GM21737 (cell line): ENCODE measurements around the gene POFUT2.

Experiments
- ATAC-seq: cut with Tn5 transposase; IDR thresholded peaks from one replicate; pipeline ENCODE4 v1.9.1; 2021; ENCODE audit warnings: mild to moderate bottlenecking, moderate library complexity; ENCODE audit not compliant: unreplicated experiment

The POFUT2 gene

DNA sequence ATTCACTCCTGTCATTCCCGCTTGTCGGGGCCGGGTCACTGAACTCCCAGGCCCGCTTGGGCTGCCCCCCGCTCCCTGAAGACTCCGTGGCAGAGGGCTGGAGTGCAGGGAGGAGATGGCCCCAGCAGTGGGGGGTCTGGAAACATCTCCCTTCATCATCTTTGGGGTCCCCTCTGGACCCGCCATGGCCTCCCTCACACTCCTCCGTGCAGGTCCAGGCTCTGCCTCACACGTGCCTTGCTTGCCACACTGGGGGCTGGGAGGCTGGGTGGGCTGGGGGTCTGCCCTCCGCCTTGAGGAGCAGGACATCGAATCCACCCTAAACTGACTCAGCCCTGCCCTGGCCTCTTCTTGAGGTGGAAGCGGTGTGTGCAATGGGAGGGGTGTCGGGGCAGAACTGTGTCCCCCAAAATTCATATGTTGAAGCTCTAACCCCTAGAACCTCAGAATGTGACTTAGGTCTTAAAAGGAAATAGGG is 35.2 kb downstream of the POFUT2 start:
- no peak for ATAC-seq

DNA sequence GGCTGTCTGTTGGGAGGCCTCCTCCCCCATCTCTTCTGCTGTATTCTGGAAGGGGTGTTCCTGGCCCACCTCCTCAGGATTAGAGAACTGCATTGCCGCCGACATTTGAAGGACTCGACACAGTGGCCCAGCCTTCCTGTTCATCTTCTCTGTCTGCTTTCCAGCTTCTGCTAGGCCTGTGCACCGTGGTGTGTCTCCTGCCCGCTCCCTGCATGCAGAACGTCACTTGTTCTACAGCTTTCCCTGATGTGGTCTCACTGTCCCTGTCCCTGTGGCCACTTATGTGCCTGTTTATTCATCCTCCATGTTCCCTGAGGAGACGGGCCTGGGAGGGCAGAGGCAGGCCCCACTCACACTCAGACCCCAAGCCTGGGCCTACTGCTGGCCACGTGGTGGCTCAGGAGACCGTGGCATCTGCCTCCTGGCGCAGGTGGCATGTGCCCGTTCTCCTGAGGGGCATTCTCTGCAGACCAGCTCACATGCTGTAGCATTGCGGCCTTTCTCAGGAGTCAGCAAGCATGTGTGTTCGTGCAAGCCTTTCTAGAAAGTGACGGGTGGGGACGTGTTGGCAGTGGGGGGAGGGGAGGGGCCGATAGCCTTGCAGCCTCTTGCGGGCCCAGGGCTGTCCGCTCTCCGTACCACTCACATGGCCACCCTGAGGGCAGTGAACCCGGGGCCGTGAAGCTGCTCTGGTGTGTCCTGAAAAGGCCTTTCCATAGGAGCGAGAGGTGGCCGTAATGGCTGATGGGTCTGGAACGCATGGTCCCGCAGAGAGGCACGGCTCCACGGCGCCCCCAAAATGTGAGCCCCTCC is 35.9 kb downstream of the POFUT2 start:
- ATAC-seq: no peak

DNA sequence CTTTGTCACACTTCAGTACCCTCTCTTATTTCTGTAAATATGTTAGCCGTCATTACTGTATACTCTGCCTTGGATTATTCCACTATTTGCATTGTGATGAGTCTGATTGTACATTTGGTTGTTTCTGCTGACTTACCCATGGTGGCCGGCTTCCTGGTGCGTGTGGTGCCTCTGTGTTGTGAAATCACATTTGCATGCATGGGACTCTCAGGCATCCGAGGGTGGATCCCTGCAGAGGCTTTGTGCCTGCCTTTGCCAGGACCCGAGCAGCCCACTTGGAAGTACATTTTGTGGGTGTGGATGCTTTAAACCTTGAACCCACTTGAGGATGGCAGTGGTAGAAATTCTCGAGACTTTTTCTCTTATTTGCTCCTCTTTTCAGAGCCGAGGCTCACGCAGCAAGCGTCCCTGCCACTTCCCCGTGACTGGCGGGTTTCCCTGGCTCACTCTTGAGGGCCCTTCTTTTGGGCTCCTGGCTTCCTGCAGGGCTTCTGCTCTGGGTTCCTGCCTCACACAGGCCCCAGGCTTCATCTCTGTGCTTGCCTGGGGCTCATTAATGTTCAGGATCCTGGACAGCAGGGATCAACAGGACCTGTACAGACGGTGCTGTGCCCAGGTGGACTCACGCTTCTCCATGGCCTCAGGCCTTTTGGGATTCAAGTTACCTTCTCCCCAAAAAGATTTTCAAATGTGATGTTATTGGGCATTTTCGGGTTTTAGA is 36.6 kb downstream of the POFUT2 start:
- no peak for ATAC-seq

DNA sequence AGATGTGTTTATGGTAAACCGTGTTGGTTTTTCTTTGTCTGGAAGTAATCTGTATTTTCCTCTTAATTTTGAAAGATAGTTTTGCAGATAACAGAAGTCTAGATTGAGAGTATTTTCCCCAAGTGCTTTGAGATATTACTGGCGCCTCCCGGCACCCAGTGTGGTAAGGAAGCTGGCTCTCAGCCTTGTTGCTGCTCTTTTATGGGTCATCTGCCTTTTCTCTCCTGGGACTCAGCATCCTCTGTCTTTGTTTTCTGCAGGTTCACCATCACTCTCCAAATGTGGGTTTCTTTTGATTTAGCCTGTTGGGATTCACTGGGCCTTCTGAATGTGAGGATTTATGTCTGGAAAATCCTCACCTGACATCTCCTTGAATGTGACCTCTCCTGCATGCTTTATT is 37.4 kb downstream of the POFUT2 start:
- ATAC-seq: no peak

DNA sequence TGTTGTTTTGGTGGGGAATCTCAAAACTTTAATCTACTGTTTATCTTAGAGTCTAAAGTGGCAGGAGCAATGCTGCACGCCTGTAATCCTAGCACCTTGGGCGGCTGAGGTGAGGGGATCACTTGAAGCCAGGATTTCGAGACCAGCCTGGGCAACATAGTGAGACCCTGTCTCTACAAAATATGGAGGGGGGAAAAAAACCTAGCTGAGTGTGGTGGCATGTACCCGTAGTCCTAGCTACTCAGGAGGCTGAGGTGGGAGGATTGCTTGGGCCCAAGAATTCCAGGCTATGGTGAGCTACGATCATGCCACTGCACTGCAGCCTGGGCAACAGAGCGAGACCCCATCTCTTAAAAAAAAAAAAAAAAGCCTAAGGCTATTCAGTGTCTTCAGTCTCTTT is 38.1 kb downstream of the POFUT2 start:
- ATAC-seq: no peak

DNA sequence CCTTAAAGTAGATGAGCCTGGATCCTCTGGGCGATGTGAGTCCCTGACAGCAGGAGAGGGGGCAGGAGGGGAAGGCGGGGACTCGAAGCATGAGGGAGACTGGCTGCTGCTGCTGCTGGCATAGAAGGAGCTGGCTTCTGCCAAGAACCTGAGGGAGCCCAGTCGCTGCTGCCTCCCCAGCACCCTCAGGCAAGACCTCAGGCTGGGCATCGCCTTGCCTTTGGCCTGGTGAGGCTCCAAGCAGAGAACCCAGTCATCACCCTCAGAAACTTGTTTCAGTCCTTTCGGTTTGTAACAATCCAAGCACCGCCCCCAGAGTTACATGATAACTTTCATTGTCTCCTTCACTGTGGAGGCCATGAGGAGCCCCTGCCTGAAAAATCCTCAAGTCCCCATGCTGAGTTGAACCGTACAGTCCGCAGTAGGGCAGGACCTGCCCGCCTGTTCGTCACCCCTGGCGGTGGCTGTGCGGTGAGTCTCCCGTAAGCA is 38.8 kb downstream of the POFUT2 start:
- ATAC-seq: no peak

DNA sequence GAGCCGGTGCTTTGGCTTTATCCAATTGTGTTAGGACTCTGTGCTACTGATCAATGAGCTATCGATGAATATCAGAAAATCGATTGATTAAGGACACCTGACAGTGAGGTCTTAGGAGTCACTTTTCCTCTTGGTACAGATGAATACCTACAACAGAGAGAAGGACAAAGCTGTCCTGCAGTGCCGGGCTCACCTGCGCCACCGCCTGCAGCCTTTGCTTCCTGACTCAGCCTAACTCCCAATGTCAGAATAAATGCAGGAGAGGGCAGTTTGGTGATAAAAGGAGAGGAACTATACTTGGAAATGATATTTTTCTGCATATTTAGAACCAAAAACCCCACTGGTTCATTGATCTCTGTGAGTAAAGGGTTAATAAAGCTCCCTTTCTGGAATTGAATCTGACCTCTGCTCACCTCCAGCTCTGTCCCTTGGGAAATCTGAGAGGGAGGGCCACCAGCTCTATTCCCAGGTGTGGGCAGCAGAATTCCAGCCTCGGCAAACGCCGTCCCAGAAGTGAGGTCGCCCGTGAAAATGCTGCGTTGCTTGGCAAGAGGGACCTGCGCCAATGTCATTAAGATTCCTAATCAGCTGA is 39.3 kb downstream of the POFUT2 start:
- no peak for ATAC-seq

DNA sequence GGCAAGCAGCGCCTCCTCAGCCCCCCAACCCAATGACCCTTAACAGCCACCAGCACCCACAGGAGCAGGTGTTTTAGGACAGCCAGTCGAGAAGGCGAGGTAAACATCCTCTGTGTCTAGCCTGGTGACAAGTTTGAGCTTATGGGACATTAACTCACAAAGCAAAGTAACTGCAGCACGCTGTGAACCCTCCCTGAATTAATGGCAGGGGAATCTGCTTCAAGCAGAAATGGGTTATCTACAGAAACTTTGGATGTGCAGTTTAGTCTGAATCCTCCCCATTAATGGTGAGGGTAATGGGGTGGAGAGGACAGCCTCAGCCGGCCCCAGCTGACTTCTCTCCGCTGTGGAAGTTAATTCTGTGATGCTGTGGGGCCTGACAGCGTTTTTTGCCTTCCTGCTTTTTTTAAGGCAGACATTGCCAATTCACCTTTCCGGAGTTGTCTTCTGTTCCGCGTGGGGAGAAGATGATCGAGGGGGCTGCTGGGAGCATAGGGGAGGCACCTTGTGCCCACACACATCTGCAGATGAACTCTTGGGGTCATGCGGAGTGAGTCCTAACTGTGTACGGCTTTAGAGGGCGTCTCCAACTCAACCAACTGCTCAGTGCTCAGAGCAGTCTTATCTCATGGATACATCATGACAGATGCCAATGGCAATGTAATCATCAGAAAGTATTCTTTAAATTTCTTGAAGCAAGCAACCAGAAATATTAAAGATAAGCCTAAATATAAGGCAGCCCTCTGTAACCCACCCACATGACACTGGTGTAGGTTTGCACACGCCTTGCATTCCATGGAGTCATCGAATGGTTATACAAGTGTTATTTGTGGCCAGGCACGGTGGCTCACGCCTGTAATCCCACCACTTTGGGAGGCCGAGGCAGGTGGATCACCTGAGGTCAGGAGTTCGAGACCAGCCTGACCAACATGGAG is 41.0 kb downstream of the POFUT2 start:
- ATAC-seq: no peak

DNA sequence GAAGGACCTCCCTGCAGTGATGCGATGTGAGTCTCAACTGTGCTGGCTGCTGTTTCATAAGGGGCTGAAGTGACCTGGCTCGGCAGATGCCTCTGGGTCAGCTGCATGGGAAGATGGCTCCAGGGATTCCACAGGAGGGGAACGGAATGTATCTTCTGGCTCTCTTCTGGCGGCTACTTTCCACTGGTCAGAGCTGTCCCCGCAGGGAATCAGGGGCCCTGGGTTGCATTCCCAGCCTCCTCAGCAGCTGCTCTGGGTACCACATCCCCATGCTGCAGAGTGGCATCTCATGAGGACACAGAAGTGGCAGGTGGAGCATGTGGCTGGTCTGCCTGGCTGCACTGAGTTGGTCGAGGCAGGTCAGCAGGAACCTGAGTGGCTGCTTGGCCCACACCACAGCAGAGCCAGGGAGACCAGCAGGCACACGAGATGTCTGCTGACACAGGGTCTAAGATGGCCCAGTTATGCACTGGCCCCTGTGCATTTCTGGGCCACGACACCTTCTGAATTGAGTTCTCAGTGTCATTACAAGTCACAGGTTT is 42.8 kb downstream of the POFUT2 start:
- ATAC-seq: no peak

DNA sequence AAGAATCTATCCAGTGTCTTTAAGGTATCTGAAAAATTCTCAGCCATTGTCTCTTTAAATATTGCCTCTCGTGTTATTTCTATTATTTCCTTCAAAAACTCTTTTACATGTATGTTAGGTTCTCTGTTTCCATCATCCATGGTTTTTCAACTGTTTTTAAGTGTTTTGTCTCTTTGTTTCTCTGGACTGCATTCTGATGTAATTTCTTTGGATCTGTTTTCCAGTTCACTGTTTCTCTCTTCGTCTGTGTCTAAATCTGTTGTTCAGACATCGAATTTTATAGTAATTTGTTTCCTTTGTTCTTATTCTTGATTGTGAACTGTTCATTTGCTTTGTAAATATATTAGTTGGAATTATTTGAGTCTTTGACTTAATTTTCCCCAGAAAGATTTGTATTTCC is 44.1 kb downstream of the POFUT2 start:
- no peak for ATAC-seq

DNA sequence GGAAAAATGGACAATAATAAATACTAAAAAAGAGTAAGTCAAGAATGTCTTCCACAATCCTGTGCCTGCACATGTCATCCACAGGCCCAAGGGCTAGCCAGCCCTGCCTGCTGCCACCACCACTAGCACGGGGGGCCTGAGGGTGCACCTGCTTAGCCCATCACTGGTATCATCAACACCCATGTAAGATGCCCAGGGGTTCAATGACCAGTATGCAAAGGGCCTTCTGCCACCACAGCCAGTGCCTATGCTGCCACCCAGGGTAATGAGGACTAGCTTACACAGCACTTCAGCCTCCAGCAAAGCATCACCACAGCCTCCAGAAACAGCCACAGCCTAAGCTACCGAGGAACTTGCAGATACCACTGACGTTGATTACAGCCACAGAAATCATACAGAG is 46.3 kb downstream of the POFUT2 start:
- no peak for ATAC-seq

DNA sequence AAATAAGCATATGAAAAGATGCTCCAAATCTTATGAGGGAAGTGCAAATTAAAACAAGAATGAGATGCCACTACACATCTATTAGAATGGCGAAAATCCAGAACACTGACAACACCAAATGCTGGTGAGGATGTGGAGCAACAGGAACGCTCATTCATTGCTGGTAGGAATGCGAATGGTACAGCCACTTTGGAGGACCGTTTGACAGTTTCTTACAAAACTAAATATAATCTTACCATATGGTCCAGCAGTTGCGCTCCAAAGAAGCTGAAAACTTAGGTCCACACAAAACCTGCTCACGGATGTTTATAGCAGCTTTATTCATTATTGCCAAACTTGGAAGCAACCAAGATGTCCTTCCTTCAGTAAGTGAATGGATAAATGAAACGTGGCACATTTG is 50.3 kb downstream of the POFUT2 start:
- no peak for ATAC-seq

DNA sequence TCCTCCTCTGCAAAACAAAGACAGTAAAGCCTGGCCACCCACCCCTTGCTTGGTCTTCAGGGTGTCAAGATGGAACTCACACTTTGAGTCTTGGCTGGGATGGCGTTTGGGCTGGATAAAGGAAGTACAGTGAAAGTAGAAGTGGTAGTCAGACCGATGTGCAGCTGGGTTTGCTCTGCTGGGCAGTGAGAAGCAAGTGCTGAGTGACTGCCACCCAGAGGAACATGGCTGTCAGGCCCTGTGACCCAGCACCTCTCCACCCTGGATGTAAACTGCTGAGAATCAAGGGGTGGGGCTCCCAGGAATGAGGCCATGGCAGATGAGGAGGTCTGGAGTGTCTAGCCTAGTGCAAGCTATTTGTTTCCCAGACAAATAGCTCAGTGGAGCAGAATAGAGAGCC is 51.2 kb downstream of the POFUT2 start:
- ATAC-seq: no peak

DNA sequence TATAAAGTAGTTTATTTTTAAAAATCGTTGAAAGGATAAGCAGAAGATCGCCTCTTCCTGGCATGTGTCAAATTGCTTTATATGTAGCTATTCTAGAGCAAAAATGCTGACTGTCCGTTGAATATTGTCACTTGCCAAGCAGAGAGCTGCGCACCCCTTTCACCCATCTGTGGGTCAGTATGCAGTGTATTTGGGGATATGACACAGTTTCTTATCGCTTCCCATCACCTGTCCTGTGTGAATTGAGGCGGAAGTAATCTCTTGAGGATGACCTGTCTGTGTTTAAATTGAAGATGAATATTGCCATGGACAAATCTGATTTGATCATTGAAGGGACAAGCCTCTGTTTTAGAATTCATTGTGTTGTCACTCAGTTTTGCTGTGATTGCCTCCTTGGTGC is 52.2 kb downstream of the POFUT2 start:
- no peak for ATAC-seq

DNA sequence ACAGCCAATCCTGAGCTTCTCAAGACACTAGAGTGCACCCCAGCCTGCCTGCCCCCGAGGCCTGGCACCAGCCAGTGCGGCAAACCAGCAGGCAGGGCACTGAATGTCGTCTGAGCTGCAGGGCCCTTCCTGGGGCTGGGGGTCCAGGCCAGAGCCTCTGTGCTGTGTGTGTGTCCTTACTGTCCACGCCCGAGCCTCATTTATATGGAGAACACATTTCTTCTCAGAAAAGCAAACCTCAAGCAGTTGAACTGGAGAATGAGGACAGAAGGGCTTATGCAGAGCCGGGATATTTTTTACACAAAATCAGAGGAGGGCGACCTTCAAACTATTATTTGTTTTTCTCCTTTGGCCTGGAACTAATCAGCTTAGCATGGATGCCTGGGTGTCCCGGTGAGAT is 52.7 kb downstream of the POFUT2 start:
- ATAC-seq: no peak

DNA sequence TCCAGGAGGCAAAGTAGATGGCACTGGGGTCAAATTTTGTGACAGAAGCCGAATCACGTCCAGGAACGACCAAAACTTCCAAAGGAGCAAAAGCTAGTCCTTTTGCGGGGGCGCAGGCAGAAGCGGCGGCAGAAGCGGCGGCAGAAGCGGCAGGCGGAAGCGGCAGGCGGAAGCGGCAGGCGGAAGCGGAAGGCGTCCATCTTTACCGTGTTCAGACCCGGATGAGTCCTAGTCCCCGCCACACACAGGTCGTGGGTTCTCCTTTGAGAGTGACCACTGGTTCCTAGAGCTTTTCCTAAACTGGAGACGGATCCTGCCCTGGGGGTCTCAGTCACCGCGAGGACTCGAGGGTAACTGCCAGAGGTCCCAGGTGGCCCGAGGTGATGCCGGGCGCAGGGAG is 53.6 kb downstream of the POFUT2 start:
- no peak for ATAC-seq

DNA sequence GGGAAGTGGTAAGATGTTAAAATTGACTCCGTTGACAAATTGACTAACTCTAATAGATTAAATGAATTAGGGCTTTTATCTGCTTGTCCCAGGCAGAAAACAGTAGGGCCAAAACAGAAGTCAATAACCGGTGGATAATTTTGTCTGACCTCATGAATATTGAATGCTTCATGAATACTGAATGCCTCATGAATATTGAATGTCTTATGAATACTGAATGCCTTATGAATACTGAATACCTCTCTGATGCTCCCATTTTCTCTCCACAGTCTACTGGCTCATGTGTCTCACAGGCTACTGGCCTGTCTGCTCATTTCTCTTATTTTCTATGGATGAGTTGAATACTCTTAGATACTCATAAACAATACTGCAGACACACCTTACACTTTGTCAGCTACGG is 56.0 kb downstream of the POFUT2 start:
- no peak for ATAC-seq

DNA sequence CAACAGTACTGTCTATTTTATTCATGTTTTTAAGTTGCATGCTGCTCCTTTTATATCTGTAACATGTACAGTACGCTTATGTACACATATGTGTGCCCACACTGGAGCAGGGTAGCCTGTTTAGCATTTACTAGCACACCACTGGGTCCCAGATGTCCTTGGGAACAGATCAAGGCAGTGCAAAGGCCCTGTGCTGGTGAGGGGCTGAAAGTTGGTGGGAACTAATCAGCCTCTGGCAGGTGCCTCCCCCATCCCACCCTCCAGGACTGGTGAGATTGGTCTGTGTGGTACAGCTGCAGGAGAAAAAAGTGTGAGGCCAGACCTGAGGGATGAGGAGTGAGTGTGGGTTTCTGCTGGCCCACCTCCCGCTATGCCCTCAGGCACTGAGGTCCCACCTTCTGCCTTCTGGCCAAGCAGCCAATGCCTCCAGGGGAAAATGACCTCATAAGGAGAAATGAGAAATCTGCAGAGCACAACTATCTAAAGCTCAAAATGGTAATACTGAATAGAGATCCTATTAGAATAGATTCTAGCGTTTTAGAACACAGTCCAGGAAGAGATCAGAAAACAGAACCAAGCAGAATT is 58.9 kb downstream of the POFUT2 start:
- ATAC-seq: no peak

DNA sequence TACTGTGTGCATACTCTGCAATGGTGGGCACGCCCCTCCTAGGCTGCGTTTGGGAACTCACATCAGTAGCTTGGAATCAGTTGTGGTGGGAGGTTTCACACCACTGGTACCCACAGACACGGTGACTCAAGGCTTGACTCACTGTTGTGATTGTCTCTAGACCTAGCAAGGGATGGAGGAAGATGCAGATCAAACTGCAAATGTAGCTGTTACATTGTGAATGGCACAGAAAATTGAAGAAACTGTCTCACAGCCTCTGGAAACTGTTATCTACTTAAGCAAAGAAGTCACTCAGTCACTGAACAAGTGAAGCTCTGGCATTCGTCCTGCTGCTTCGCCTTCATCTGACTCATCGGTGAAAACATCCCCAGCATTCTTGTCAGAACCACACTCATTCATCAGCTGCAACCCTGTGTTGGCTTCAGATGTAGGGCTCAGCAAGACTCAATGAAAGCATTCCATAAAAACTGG is 59.5 kb downstream of the POFUT2 start:
- no peak for ATAC-seq

DNA sequence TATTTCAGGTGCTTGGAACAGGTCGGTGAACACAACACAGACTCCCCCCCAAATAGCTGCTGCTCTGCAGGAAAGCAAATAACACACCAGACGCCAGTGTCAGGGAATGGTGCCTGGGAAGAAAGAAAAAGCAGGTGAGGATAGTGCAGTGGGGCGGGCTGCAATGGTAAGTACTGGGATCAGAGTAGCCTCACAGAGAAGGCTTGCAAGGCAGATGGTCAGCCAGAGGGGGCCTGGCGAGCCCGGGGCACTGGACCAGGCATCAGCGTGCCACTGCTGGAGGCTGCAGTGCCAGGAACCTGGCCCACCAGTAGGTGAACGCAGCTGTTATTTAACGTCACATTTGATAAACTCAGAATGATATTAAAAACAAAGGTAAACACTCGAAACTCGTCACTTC is 60.0 kb downstream of the POFUT2 start:
- no peak for ATAC-seq
